Nephron (organoid): ENCODE results near the gene STAB2.

Experiments used
- H3K27ac Mint-ChIP-seq, 3 experiments: 2 replicates each; pipeline ENCODE4 v1.8.0; 2020; ENCODE audit warnings: mixed read lengths in 3 of 3, mild to moderate bottlenecking in 2 of 3, moderate library complexity in 1 of 3
- H3K27me3 Mint-ChIP-seq: 2 replicates; pipeline ENCODE4 v1.8.0; 2021; ENCODE audit warnings: low read depth, mild to moderate bottlenecking, moderate library complexity, mixed read lengths
- H3K36me3 Mint-ChIP-seq: 2 replicates; pipeline ENCODE4 v1.8.0; 2020; ENCODE audit warnings: low read depth, mixed read lengths
- H3K4me1 Mint-ChIP-seq: 2 replicates; pipeline ENCODE4 v1.8.0; 2020; ENCODE audit warnings: mixed read lengths
- H3K4me3 Mint-ChIP-seq, 3 experiments: 2 replicates each; pipeline ENCODE4 v1.8.0; 2020; ENCODE audit warnings: mild to moderate bottlenecking in 3 of 3, mixed read lengths in 3 of 3, moderate library complexity in 2 of 3
- H3K9me3 Mint-ChIP-seq: 2 replicates; pipeline ENCODE4 v1.8.0; 2020; ENCODE audit warnings: mixed read lengths
- CTCF ChIP-seq, 3 experiments: fragments of 200-600 bp; sonication (generic); IDR thresholded peaks; one replicate each; pipeline ENCODE4 v1.5.0; 2021; ENCODE audit warnings: antibody characterized with exemption in 3 of 3; ENCODE audit not compliant: unreplicated experiment in 3 of 3

STAB2 gene

GRCh38 chr12:103734863-103735262, 147.8 kb downstream of the STAB2 start:
- H3K4me3 Mint-ChIP-seq: no peak overlapping the region
- no peaks in the 10 kb centered on the region for H3K36me3 Mint-ChIP-seq
- peaks cover 4% of the 10 kb centered on the region for H3K9me3 Mint-ChIP-seq
- peaks cover 16% of the 10 kb centered on the region for H3K27me3 Mint-ChIP-seq
- TF ChIP-seq CTCF (IDR thresholded peaks at IDR 0.05; ENCODE audit: unreplicated experiment in 3 of 3): no peak
- no peaks in the 10 kb centered on the region for H3K4me1 Mint-ChIP-seq
- no peak overlapping the region for H3K27ac Mint-ChIP-seq

GRCh38 chr12:103735291-103735690, 148.2 kb downstream of the STAB2 start:
- H3K36me3 Mint-ChIP-seq: no peaks in the 10 kb centered on the region
- H3K27me3 Mint-ChIP-seq: peaks cover 19% of the 10 kb centered on the region
- H3K4me3 Mint-ChIP-seq: no peak overlapping the region
- no peak overlapping the region for H3K27ac Mint-ChIP-seq
- H3K4me1 Mint-ChIP-seq: no peaks in the 10 kb centered on the region
- TF ChIP-seq CTCF (IDR thresholded peaks at IDR 0.05; ENCODE audit: unreplicated experiment in 3 of 3): no peak
- peaks cover 4% of the 10 kb centered on the region for H3K9me3 Mint-ChIP-seq

GRCh38 chr12:103736572-103736971, 149.5 kb downstream of the STAB2 start:
- no peak overlapping the region for H3K27ac Mint-ChIP-seq
- H3K4me3 Mint-ChIP-seq: no peak overlapping the region
- no peaks in the 10 kb centered on the region for H3K4me1 Mint-ChIP-seq
- peaks cover 2% of the 10 kb centered on the region for H3K9me3 Mint-ChIP-seq
- H3K36me3 Mint-ChIP-seq: no peaks in the 10 kb centered on the region
- peaks cover 20% of the 10 kb centered on the region for H3K27me3 Mint-ChIP-seq
- TF ChIP-seq CTCF (IDR thresholded peaks at IDR 0.05; ENCODE audit: unreplicated experiment in 3 of 3): no peak

GRCh38 chr12:103737881-103738280, 150.8 kb downstream of the STAB2 start:
- no peaks in the 10 kb centered on the region for H3K36me3 Mint-ChIP-seq
- no peak overlapping the region for H3K27ac Mint-ChIP-seq
- H3K4me1 Mint-ChIP-seq: no peaks in the 10 kb centered on the region
- H3K9me3 Mint-ChIP-seq: no peaks in the 10 kb centered on the region
- peaks cover 25% of the 10 kb centered on the region for H3K27me3 Mint-ChIP-seq
- no peak for TF ChIP-seq CTCF (IDR thresholded peaks at IDR 0.05; ENCODE audit: unreplicated experiment in 3 of 3)
- no peak overlapping the region for H3K4me3 Mint-ChIP-seq

GRCh38 chr12:103742349-103742932, 155.4 kb downstream of the STAB2 start:
- no peak overlapping the region for H3K27ac Mint-ChIP-seq
- H3K4me3 Mint-ChIP-seq: no peak overlapping the region
- no peaks in the 10 kb centered on the region for H3K36me3 Mint-ChIP-seq
- peaks cover 9% of the 10 kb centered on the region for H3K27me3 Mint-ChIP-seq
- no peak for TF ChIP-seq CTCF (IDR thresholded peaks at IDR 0.05; ENCODE audit: unreplicated experiment in 3 of 3)
- no peaks in the 10 kb centered on the region for H3K4me1 Mint-ChIP-seq
- no peaks in the 10 kb centered on the region for H3K9me3 Mint-ChIP-seq

- no peaks in the 10 kb centered on the region for H3K9me3 Mint-ChIP-seq
- H3K27ac Mint-ChIP-seq: no peak overlapping the region
- peaks cover 9% of the 10 kb centered on the region for H3K27me3 Mint-ChIP-seq
- H3K4me1 Mint-ChIP-seq: no peaks in the 10 kb centered on the region
- H3K4me3 Mint-ChIP-seq: no peak overlapping the region
- H3K36me3 Mint-ChIP-seq: no peaks in the 10 kb centered on the region
- TF ChIP-seq CTCF (IDR thresholded peaks at IDR 0.05; ENCODE audit: unreplicated experiment in 3 of 3): no peak
Observed at GRCh38 chr12:103743788-103744187, 156.7 kb downstream of the STAB2 start.
